AG09309 (cell line): ENCODE measurements around the gene CNIH2.
A peak's percentile ranks its signal among the peaks of the same experiment; 100 is the strongest.

Experiments
- DNase-seq: peaks from one replicate; pipeline ENCODE4 v3.0.0-alpha.2; 2010; ENCODE audit warnings: low read depth
- H3K4me3 ChIP-seq: 2 replicates; pipeline ENCODE4 v1.5.1; 2011; ENCODE audit warnings: mild to moderate bottlenecking, low read depth, low read length, moderate library complexity; ENCODE audit not compliant: control insufficient read depth
- TF ChIP-seq, protein P1 (sequence below): IDR thresholded peaks from 2 replicates; pipeline ENCODE4 v1.5.1; 2011; ENCODE audit warnings: mild to moderate bottlenecking, low read depth, low read length, inconsistent platforms; ENCODE audit not compliant: insufficient read depth, control insufficient read depth; ENCODE audit errors: missing control alignments

Gene CNIH2

GRCh38 chr11:66263785-66264184, 14.2 kb upstream of the CNIH2 start:
- no peak overlapping the region for H3K4me3 ChIP-seq
- TF ChIP-seq, protein P1, sequence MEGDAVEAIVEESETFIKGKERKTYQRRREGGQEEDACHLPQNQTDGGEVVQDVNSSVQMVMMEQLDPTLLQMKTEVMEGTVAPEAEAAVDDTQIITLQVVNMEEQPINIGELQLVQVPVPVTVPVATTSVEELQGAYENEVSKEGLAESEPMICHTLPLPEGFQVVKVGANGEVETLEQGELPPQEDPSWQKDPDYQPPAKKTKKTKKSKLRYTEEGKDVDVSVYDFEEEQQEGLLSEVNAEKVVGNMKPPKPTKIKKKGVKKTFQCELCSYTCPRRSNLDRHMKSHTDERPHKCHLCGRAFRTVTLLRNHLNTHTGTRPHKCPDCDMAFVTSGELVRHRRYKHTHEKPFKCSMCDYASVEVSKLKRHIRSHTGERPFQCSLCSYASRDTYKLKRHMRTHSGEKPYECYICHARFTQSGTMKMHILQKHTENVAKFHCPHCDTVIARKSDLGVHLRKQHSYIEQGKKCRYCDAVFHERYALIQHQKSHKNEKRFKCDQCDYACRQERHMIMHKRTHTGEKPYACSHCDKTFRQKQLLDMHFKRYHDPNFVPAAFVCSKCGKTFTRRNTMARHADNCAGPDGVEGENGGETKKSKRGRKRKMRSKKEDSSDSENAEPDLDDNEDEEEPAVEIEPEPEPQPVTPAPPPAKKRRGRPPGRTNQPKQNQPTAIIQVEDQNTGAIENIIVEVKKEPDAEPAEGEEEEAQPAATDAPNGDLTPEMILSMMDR, result no peak
- DNase-seq, result no peak

DNA sequence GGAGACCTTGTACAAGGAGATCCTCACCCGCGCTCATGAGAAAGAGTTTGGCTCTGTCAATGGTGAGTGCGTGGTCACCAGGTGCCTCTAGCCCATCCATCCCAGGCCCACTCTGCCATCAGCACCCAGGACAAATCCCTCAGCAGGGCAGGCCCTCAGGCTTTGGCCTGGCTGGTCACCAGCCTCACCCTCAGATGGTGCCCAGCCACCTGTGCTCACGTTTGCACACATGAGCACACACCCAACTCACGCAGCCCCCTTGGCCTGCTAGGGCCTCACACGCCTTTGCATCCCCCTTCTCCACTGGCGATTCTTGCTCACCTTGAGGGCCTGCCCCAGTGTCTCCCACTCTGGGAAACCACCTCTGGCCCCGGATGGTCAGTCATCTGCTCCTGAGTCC, 13.6 kb upstream of the CNIH2 start:
- TF ChIP-seq, protein P1, result no peak

GRCh38 chr11:66264914-66265313, 13.1 kb upstream of the CNIH2 start:
- TF ChIP-seq, protein P1, result peak; percentile 40
- DNase-seq, result no peak
- H3K4me3 ChIP-seq, result no peak overlapping the region

More for the DNA sequence above, 13.6 kb upstream of the CNIH2 start:
- no peak overlapping the region for H3K4me3 ChIP-seq
- DNase-seq, result no peak

DNA sequence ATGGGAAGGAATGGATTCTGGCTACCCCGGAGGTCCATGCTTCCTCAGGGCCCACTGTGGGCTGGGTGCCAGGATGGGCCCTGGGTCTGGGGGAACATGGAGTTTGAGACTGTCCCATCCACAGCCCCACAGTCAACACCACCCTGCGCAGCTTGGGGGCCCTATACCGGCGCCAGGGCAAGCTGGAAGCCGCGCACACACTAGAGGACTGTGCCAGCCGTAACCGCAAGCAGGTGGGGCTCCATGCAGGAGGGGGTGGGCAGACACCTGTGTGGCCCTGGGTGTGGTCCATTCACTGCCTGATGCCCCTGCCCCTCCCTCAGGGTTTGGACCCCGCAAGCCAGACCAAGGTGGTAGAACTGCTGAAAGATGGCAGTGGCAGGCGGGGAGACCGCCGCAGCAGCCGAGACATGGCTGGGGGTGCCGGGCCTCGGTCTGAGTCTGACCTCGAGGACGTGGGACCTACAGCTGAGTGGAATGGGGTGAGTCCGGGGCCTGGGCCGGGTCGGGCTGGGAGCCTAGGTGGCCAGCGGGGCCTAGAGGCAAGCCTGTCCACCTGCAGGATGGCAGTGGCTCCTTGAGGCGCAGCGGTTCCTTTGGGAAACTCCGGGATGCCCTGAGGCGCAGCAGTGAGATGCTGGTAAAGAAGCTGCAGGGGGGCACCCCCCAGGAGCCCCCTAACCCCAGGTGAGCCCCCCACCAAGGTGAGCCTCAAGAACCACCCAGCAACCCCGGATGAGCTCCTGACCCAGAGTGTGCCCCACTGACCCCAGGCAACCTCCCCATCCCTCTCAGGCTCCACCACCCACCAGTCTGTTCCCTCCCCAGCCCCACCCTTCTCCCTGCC, 12.2 kb upstream of the CNIH2 start:
- DNase-seq, result no peak
- TF ChIP-seq, protein P1, result no peak
- H3K4me3 ChIP-seq, result no peak overlapping the region

GRCh38 chr11:66266378-66267038, 11.5 kb upstream of the CNIH2 start:
- TF ChIP-seq, protein P1, result no peak
- peak overlapping the region; percentile 67; the same call in 1 of the 2 replicates for H3K4me3 ChIP-seq
- no peak for DNase-seq

GRCh38 chr11:66267039-66267378, 11.0 kb upstream of the CNIH2 start:
- TF ChIP-seq, protein P1, result no peak
- no peak for DNase-seq
- peak overlapping the region; percentile 67 for H3K4me3 ChIP-seq
